SK-N-MC (cell line): ENCODE data around the gene ADAMTSL1.

ENCODE experiments used
- EZH2 ChIP-seq: fragments of 200-600 bp; sonication (generic); IDR thresholded peaks from one replicate; pipeline ENCODE4 v1.6.1; 2017; ENCODE audit warnings: antibody characterized with exemption
- POLR2AphosphoS5 ChIP-seq: IDR thresholded peaks from 2 replicates; pipeline ENCODE4 v1.6.1; 2012; ENCODE audit warnings: mild to moderate bottlenecking, low read depth, low read length, borderline replicate concordance

DNA sequence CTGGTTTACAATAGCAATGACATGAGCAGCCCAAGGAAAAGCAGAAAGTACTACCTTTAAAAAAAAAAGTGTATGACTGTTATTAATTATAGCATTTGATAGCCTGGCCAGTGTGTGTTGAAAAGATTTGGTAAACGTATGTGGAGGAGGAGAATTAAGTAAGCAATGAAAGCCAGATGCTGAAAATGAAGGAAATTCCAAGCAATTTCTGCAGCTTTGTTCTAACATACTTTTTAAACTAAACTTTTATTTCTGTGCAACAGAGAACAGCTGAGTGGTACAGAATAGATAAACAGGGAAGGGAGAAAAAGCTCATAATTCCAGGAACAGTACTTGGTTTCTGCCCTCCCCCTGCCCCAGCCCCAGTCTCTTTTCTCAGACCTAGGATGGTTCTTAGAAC, 252.6 kb downstream of the ADAMTSL1 start:
- TF ChIP-seq POLR2AphosphoS5 (no peak; the same call in 1 of the 2 replicates), EZH2 (no peak)
